Amniotic stem cell (primary cell): ENCODE results near the gene SZT2.
"Not testable (repeated sequence)": the region's sequence is repeated elsewhere in the genome, so short reads cannot be mapped to it uniquely, and the experiment has no call there.

Experiments used
- DNase-seq: peaks from one replicate; lab custom pipeline; 2025; lab: John Stamatoyannopoulos, UW

The SZT2 gene

GRCh38 chr1:43492826-43493225, 103.1 kb downstream of the SZT2 start:
- no peak for DNase-seq

DNA sequence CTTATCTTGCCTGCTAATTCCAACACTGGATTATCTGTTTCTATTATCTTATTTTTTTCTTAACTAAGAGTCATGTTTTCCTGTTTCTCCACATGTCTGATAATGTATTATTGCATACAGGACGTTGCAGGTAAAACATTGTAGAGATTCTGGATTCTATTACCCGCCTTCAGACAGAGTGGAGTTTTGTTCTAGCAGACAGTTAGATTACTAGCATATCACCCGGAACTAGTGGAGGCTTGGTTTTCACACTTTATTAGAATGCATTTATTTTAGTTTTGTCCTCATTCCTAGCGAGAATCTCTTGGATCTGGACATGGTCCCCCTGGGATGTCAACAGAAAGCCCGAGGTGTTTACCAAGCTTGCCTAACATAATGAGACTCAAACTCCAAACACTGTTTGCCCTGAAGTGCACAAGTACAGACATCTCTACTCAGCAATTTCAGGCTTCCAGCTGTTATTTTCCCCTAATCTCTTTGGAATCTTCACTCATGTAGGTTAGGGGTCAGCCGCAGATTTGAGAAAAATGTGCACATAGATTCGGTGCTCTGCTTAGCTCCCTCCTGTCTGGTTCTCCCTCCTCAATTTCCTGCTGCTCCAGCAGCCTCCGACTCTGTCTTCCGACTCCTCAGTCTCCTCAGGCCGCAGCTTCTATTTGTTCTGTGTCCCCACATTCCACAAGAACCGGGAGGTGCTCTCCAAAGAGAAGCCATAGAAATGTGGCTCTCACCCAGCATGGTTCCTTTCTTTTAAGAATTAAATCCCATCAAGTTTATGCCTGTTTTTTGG, 104.2 kb downstream of the SZT2 start:
- no peak for DNase-seq

DNA sequence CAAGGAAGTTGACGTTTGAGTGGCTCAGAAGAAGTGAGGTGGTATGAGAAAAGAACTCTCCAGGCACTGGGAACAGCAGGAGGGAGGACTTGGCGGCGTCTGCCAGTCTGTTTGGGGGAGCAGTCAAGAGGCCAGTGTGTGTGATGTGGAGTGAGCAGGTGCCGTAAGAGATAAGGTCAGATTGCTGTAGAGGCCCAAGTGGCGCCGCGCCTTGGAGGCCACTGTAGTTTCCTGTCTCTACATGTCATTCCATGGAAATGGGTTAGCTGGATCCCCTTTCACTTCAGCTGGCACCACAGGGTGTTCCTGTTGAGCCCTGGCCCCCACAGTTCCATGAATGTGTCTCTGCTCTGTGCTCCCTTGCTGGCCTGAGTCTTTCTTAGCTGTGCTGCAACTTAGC, 105.5 kb downstream of the SZT2 start:
- DNase-seq: no peak

GRCh38 chr1:43499898-43500297, 110.2 kb downstream of the SZT2 start:
- no peak for DNase-seq

GRCh38 chr1:43501806-43502205, 112.1 kb downstream of the SZT2 start:
- DNase-seq: not testable (repeated sequence)

DNA sequence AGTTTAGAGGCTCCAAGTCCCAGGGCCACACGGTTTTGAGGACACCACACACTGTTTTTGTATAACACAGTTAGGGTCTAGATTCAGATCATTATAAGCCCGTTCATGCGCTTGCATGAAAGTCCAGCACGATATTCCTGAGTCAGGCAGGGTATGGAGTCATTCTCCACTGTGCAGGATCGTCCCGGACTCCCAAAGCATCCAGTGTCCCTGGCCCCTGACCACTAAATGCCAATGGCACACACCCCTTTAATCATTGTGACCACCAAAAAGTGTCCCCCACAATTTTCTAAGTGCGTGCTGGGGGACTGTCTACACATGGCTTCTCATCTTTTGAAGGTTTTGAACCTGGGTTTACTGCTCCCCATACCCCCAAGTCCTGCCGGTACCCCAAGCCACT, 113.8 kb downstream of the SZT2 start:
- no peak for DNase-seq
